NCI-H510A (cell line): ENCODE measurements around the gene KLK7.
"Not testable (repeated sequence)": the region's sequence is repeated elsewhere in the genome, so short reads cannot be mapped to it uniquely, and the experiment has no call there.

Experiments used
- DNase-seq: peaks from one replicate; lab custom pipeline; 2025; lab: John Stamatoyannopoulos, UW

The KLK7 gene

DNA sequence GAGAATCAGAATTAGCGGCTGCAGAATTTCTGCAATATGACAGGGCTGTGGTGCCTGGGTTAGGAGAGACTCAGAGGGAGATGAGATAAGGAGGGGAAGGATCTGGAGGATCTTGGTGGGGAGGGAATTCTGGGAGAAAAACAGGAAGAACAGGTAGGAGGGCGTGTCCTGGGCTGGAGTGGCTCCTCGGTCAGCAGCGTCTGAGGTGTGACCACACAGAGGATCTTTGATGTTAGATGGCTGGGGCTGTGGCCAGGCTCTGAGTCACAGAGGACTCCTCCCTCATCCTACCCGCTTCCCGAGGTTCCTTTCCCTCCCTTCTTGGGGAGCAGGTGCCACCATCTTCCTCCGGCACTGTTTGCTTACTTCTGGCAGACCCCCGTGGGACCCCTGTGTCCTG lies 8.0 kb downstream of the KLK7 start:
- DNase-seq = no peak

DNA sequence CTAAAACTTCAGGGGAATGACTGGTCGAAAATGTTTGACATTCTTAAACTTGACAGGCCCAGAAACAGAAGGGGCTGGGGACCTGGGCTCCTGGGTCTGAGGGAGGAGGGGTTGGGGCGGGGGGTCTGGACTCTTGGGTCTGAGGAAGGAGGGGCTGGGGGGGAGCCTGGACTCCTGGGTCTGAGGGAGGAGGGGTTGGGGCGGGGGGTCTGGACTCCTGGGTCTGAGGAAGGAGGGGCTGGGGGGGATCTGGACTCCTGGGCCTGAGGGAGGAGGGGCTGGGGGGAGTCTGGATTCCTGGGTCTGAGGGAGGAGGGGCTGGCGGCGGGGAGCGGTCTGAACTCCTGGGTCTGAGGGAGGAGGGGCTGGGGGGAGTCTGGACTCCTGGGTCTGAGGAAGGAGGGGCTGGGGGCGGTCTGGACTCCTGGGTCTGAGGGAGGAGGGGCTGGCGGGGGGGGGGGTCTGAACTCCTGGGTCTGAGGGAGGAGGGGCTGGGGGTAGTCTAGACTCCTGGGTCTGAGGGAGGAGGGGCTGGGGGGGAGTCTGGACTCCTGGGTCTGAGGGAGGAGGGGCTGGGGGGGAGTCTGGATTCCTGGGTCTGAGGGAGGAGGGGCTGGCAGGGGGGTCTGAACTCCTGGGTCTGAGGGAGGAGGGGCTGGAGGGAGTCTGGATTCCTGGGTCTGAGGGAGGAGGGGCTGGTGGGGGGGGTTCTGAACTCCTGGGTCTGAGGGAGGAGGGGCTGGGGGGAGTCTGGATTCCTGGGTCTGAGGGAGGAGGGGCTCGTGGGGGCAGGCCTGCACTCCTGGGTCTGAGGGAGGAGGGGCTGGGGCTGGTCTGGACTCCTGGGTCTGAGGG lies 8.8 kb downstream of the KLK7 start:
- DNase-seq = no peak

DNA sequence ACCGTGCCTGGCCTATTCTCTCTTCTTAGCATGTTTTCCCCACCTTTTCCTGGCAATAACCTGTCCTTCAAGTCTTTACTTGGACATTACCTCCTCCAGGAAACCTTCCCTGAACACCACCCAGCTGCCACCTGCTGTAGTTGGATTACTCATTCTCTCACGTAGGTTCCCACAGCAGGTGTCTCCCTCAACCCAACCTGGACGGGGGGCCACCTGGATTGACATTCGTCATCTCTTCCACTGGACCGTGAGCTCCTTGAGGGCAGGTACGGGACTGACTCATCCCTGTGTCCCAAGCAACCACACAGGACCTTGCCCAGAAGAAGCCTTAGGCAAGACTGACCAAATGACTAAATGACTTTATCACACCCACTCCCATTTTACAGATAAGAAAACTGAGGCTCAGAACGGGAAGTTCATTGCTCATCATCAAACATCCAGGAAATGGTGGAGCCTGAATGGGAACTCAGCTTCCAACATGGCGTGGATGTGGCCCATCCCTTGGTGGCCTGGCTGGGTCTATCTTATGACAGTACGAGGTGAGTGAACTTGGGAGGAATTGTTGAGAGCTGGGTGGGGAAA lies 10.8 kb downstream of the KLK7 start:
- no peak for DNase-seq

DNA sequence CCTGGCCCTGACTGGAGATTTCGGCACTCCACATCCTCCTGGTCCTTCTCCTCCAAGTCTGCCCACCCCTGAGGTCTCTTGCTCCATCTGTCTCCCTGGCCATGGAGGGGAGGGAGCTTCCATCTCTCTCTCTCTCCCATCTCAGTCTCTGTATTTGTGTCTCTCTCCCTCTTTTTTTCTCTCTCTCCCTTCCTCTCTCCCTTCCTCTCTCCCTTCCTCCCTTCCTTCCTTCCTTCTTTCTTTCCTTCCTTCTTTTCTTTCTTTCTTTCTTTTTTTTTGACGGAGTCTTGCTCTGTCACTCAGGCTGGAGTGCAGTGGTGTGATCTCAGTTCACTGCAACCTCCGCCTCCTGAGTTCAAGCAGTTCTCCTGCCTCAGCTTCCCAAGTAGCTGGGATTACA lies 13.9 kb downstream of the KLK7 start:
- DNase-seq = not testable (repeated sequence)

DNA sequence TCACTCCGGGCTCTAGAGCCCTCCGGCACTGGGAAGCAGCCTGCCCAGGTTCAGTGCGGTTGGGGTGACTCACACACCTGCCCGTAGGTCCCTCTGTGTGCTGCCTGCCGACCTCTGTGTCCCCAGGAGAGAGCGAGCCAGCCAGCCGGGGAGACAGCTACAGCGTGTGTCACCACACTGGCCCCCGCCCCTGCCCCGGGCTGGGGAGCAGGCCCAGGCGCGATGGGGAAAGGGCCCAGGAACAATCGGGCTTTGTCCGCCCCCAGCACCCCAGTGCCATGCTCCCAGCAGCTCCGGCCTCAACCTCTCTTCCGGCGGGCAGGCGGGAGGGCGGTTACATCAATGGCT lies 14.3 kb downstream of the KLK7 start, which contains the start of gene KLK6:
Gene KLK6 (minus strand): TSS at position 179 of the 348 bp plus-strand sequence. CDS start 1,487 bp downstream, outside the sequence.
- DNase-seq = no peak

DNA sequence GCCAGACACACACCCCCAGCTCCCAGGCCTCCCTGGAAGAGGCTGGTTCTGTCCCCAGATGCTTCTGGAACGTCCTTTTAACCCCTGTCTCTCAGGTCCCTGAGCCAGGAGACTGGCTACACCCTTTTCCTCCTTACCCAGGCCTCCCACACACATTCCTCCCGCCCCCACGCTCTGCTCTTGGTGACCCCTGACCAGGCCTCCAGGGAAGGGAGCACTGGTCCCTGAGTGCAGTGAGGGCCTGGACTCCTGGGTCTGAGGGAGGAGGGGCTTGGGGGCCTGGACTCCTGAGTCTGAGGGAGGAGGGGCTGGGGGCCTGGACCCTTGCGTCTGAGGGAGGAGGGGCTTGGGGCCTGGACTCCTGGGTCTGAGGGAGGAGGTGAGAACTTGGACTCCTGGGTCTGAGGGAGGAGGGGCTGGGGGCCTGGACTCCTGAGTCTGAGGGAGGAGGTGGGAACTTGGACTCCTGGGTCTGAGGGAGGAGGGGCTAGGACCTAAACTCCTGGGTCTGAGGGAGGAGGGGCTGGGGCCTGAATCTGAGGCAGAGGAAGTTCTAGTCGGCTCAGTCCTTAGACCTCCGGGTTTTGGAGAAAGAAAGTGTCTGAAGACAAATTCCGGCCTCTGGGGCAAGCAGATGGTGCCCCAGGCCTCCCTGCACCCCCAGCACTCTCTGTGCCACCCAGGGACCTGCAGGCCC lies 14.9 kb downstream of the KLK7 start:
- DNase-seq = no peak

DNA sequence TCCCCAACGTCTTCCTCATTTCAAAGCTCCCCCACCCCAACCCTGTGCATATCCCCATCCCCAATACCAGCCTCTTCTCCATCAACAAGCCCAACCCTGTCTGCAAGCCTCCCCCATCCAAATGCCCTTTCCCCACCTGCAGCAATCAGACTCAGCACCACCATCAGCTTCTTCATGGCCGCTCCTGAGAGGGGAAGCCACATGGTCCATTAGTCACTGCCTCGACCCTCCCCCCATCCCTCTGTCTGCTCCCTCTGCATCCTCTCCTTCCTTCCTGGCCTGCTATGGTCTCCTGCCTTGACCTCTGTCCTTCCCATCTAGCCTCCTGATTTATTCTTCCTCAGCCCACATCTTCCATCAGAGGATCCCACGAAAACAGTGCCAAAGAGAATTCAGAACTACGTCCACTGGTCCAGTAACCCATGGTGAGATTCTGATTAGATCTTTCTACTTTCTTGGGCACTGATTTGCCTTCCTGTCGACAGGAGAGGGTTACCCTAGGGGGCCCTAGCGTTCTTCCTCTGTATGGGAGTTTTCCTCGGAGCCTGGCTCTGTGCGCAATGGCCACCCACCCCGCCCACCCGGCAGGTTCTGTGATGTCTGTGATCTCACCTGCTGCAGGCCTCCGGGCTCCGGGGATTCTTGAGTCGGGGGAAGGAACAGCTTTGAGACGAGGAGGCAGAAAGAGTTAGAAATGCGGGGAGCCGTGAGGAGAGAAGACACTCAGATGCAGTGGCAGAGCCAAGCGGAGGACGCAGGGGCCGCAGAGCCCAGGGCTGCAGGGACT lies 15.6 kb downstream of the KLK7 start:
- no peak for DNase-seq

DNA sequence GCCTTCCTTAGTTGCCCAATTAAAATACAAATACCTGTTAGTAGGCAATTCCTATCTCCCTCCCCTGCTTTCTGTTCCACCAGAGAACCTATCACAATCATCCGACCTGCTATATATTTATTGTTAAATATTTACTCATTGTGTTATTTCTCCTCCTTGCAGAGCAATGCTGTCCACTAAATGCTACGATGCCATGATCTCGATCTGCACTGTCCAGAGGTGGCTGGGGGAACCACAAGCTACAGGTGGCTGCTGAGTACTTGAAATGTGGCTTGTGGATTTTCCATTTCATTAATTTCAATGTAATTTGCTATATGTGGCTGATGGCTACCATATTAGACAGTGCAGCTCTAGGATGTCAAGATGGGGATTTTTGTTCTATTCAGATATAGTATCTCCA lies 19.5 kb downstream of the KLK7 start:
- no peak for DNase-seq

DNA sequence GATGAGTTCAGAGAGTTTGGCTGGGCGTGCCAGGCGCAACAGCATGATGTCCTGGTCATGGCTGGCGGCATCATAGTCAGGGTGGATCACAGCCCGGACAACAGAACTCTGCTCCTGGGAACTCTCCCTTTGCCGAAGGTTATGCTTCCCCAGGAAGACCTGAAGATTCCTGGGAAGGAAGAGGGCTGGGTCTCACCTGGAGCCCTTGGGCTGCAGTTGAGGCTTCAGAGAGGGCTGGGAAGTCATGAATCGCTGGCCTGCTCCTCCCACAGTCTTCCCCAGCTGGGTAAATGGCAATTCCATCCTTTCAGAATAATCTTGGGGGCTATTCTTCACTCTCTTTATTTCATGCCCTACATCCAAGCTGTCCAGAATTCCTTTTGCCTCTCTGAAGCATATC lies 20.3 kb downstream of the KLK7 start:
- DNase-seq = no peak

DNA sequence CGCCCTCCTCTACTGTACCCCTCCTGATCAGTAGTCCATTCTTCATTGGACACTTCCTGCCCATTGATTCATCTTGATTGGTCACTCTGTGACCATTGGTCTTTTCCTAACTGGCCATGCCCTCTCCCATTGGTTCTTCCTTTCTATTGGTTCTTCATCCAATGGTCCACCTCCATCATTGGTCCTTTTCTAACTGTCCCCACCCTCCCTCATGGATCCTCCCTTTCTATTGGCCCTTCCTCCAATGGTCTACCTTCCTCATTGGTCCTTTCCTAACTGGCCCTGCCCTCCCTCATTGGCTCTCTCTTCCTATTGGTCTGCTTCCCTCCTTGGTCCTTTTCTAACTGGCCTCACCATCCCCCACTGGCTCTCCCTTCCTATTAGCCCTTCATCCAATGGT lies 21.5 kb downstream of the KLK7 start:
- no peak for DNase-seq

DNA sequence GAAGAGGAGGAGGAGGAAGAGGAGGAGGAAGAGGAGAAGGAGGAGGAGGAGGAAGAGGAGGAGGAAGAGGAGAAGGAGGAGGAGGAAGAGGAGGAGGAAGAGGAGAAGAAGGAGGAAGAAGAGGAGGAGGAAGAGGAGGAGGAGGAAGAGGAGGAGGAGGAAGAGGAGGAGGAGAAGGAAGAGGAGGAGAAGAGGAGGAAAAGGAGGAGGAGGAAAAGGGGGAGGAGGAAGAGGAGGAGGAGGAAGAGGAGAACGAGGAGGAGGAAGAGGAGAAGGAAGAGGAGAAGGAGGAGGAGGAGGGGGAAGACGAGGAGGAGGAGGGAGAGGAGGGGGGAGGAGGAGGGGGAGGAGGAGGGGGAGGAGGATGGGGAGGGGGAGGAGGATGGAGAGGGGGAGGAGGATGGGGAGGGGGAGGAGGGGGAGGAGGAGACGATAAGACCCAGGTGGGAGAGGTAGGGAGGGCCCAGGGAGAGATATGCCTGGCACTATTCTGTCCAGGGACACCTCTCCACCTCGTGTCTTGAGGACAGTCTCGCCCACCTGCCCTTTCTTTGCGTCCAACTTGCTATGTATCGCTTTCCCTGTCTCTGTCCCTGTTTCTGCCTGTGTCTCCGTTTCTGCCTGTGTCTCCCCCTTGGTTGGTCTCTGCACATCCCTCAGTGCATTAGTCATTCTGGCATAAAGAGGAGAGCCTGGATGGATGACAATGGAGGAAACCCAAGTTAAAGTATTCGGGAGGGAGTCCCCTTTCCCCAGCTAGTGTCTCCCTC lies 23.8 kb downstream of the KLK7 start:
- DNase-seq = no peak

DNA sequence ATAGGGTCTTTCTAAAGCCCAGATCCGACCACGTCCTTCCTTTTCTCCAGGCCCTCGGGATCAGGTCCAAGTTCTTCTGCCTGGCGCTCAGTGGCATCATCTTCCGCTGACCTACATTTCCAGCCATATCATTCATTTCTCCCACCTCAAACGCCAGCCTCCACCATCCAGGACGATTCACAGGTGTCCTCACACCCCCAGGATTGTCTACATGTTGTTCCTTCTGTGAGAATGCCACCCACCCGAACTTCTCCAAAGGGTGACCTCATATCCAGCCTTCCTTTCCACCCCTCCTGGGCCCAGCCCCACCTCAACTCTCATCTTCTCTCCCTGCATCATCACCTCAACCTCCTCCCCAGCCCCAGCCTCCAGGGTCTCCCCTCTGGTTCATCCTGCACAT lies 26.1 kb downstream of the KLK7 start:
- DNase-seq = no peak

DNA sequence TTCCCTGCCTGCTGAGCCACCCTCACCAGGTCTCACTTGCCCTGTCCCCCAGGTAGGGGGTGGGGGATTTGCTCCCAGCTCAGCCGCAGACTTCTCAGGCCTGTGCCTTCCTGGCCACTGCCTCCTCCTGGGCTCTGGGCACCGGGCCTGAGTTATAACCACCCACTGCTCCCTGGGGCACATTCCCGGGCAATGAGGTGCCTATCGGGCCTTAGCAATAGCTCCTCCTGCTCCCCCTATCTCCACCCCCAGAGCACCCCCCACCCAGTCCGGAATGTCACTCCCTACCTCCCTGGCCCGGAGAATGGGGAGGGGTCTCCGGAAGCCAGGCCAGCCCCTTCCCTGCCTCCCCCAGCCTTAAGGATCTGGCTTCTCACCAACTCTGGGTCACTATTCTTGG lies 30.8 kb downstream of the KLK7 start, which contains the start of gene KLK5:
Gene KLK5 (minus strand): TSS at position 129 of the 400 bp plus-strand sequence. CDS start 381 bp downstream, outside the sequence.
- DNase-seq = no peak

DNA sequence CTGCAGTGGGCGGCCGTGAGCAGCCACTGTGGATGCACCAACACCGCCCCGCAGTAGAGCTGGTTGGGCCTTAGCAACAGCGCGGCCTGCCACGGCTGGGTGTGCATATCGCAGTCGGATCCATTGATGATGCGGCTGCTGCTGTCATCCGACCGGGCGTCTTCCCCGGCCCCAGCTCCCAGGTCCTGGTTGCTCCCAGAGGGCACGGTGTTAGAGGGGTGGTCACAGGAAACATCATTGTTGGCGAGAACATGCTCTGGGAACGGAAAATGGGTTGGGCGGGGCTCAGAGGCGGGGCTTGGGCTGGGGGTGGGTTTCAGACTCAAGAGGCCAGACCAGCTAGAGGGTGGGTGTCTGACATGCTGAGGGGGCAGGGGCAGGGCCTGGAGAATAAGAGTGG lies 33.9 kb downstream of the KLK7 start:
- no peak for DNase-seq

DNA sequence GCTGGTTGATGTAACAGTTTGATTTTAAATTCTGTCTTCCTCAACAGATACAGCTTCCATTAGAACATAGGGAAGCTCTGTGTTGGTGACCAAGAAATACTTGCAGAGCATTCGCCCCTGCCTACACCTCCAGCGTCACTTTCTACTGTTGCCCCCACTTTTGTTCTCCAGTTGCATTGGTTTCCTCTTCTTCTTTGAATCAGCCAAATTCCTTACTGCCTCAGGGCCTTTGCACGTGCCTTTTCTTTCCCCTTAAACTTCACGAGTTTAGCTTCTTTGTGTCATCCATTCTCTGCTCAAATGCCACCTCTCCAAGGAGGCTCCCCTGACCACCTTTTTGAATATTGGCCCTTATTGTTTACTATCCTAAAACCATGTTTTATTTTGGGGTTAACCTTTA lies 36.6 kb downstream of the KLK7 start:
- DNase-seq = no peak

DNA sequence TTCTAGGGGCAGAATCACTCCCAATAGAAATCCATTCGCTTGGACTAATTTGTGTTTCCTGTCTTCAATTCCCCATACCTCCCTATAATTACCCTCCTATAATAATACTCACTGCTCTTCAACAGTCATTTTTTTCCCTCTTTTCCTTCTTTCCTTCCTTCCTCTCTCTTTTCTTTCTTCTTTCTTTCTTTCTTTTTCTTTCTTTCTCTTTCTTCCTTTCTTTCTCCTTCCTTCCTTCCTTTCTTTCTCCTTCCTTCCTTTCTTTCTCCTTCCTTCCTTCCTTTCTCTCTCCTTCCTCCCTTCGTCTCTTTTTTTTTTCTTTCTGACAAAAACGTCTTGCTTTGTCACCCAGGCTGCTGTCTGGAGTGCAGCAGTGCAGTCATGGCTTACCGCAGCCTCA lies 38.9 kb downstream of the KLK7 start:
- no peak for DNase-seq

DNA sequence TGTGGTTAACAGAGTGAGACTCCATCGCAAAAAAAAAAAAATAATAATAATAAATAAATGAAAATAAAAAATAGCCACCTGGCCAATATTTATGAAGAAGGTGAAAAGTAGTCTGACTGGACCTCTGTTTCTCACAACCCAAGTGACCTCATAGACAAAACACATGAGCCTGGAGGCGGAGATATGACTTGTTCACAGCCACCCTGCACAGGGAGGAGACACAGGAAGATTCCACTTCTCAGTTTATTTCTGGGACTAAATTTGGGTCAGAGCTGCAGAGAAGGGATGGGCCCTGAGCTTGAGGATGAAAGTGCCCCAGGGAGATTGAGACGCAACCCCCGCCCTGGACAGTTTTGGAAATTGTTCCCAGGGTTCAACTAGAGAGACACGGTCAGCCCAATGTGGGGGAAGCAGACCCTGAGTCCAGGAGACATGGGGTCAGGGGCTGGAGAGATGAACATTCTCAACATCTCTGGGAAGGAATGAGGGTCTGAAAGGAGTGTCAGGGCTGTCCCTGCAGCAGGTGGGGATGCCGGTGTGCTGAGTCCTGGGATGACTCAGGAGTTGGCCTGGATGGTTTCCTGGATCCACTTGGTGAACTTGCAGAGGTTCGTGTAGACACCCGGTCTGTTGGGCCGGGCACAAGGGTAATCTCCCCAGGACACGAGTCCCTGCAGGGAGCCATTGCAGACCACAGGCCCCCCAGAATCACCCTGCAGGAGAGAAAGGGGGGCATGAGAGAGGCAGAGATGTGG lies 40.5 kb downstream of the KLK7 start:
- DNase-seq = no peak

DNA sequence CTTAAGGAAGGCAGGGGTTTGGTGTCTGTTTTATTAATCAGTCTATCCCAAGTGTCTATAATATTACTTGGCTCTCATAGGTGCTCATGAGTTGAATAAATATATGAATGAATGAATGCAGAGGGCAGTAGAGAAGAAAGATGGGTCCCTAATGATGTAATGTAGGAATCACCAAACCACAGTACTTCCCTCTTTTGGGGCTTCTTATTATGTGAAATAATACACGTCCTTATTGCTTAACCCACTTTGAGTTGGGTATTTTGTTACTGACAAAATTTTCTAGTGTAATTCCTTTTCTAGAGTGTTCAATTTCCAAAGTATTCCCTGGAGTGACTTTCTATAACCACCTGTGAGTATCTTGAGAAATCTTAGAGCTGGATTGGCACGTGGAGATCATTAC lies 44.1 kb downstream of the KLK7 start:
- DNase-seq = no peak

DNA sequence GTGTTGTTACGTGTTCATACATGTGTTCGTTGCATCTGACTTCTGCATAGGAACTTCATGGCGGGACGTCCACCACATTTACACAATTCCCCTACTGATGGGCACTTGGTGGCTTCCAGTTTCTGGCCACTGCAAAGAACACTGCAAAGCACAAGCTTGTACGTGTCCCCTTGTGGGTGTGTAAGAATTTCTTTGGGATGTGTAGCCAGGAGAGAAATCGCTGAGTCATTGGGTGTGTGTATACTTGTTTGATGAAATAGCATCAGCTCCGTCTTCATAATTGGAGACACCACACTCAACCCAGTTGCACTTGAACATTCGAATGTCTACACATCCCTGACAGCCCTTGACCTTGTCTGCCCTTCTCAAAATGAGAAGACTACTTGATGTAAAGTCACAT lies 50.1 kb downstream of the KLK7 start:
- DNase-seq = no peak

DNA sequence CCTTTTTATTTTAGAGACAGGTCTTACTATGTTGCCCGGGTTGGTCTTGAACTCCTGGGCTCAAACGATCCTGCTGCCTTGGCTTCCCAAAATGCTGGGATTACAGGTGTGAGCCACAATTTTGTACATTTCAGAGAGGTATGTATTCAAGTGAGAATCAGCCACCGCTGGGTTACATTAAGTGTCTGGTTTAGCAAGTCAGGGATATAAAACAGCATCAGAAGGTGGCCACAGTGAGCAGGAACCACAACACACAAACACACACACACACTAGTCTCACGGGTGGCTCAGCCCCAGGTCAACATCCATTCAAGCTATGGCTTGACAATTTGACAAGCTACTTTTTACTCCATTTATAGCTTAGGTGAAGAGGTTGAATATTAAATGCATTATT lies 51.0 kb downstream of the KLK7 start:
- no peak for DNase-seq
